ENCODE data around the gene NECTIN1.

The NECTIN1 gene

DNA sequence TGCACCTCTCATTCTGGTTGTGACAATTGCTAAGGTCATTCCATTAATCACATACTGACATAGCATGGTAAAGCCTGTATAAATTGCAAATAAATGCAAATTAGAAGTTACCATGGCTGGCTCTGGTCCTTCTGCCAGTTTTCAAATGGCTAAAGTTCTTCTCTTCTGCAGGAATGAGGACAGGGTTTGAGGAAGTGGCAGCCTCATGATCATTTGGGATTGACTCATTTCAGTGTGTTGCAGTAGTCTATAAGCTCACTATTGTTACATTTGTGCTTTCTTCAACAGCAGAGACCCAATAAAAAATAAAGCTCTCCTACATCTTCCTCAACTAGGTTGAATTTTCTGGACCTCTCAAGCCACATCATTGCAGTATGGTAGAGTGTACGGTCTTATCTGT lies 60.3 kb downstream of the NECTIN1 start:
- no peak for DNase-seq

DNA sequence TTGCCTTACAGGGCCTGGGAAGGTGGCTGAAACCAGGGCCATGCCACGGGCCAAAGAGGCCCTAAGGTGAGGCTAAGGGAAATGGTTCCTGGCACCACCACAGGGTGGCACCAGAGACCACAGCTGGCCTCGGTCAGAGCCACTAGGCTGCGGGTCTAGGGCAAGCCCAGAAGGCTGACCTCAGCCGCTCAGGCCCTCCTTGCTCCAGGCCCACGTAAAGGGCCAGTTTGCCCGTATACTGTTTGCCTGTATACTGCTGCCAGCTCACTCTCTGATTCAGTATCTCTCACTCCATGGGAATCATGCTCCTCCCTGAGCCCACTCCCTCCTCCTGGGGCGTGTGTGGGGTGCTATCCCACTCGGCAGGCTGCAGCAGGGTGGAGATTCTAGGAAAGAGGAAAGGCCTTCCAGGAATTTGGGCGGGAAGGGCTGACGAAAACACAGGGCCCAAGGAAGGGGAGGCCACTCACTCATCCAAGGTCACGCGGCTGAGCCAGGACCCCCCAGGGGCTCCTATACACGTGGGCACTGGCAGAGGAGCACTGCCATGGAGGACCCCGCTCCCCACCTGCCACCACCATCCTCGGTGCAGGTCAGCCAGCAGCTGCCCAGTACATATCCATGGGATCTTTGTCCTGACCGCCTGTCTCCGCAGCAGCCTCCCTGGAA lies 62.4 kb downstream of the NECTIN1 start:
- DNase-seq: peak; percentile 85

DNA sequence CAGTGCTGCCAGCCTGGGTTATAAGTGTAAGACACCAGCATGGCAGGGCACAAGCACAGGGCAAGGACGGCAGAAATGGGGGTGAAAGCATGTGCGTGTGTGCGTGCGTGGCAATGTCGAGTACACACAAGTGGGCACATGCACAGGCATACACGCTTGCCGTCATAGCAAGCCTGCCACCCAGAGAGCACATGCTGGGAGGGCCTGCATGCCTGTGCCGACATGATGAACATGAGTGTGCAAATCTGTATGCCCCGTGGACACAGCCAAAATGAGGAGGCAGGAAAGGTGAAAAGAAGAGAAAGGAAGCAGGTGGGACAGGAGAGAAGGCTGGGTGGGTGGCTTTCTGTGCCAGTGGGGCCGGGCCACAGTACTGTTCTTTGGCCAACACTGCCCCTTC lies 62.9 kb downstream of the NECTIN1 start:
- DNase-seq: no peak

DNA sequence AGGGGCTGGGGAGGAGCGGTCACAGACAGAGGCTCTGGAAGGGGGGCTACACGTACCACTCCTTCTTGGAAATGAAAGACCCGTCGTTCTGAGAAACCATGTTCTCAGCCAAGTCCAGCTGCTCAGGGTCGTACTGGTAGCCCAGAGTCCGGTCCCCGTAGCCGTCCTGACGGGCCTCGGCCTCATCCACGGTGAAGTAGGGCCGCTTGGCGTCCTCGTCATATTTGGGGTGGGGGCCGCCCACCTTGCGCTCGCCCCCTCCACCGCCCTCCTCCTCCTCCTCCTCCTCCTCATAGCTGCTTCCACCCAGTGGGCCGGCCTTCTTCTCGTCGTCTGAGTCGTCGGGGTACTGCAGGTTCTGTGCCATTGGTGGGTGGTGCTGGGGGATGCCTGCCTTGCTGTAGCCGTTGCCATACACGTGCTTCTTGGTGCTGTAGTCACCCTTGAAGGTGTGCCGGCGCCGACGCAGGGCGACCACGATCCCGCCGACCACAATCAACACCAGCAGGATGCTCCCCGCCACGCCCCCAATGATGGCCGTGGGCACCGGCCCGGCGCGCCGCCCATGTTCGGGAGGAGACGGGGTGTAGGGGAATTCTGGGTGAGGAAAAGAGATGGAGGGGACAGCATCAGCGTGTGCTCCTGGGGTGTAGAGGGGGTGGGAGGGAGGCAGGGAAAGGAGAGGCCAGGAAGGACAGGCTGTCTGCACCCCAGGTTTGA lies 64.1 kb downstream of the NECTIN1 start:
- no peak for DNase-seq

DNA sequence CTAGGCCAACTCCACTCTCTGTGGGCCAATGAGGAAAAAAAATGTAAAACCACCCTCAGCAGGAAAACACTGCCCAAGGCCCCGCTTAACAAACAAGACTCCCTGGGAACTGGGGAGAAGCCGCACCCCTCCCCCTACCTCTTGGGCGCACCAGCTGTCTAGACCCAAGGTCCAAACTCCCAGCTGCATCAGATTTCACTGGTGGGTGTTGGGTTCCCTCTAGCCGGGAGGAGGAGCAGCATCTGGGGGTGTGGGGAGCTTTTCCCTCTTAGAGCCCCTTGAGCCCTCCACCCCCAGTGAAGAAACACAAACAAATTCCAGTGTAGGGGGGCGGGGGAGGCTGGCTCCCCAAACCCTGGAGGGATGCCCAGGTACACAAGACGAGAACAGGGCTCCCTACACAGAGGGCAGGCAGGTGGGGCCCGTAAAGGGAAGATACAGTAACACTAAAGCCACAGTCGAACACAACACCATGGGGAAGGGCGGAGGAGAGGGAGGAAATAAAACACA lies 64.9 kb downstream of the NECTIN1 start:
- DNase-seq: no peak

DNA sequence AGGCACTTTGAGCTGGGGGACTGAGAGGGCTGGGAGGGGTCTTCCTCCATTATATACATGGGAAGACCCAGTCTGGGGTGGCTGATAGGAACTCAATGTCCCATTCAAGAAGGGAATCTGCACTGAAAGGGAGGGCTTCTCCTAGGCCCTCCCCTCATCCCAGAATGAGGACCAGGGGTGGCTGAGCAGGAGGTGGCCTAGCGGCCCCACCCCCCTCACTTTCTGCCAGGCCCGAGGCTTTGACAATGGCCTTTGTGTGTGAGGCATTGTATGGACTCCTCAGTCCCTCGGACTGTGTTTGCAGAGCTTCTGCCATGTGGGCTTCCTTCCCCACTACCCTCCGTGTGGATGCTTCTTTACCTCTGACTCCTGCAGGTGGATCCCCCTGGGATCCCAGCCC lies 65.7 kb downstream of the NECTIN1 start:
- DNase-seq: no peak

DNA sequence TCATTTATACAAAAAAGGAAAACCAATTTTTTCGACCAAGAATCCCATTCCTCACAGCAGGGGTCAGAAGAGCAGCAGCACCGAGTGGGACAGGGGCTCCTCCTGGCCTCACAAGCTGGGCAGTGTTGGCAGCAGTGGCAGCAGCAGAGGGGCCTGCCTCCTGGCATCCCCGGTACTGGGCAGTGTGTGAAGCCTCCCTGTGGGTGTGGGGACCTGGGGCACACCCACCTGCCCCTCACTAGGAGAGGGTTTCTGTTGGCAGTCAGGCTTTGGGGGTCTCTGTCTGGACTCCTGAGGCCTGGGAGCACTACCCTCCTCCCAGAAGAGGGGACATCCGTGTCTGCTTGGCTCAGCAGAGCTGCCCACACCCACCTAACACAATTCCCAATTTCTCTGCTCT lies 67.8 kb downstream of the NECTIN1 start:
- no peak for DNase-seq

DNA sequence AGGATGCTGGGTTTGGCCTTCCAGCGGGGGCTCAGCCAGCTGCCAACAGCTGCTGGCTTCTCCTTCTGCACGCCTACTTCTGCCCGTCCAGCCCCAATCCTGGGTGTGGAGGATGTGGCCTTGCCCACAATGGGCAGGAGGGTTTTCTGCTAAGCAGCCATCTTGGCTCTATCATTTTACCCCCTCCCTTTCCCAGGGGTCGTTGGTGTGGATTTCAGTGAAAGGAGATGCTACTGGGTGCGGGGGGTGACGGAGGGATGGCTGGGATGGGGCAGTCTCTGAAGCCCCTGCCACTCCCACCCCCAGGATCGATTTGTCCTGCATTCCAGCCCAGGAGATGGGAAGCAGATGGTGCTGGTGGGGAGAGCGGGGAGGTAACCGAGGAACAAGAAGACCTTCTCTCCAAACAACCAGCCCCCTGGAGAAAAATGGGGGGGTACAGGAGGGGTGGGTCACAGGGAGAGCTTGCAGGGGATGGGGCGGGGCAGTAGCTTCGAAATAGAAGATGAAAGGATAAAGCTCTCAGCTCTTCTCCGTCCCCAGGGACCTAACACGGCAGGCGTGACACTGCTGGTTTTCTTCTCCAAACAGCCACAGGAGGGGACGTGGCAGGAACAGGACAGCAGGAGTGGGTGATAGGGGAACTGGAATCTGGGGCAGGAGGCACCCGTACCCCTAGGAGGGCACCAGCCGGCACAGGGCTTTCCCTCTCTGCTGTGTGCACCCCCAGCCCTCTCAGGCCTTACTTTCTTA lies 68.9 kb downstream of the NECTIN1 start:
- DNase-seq: no peak

DNA sequence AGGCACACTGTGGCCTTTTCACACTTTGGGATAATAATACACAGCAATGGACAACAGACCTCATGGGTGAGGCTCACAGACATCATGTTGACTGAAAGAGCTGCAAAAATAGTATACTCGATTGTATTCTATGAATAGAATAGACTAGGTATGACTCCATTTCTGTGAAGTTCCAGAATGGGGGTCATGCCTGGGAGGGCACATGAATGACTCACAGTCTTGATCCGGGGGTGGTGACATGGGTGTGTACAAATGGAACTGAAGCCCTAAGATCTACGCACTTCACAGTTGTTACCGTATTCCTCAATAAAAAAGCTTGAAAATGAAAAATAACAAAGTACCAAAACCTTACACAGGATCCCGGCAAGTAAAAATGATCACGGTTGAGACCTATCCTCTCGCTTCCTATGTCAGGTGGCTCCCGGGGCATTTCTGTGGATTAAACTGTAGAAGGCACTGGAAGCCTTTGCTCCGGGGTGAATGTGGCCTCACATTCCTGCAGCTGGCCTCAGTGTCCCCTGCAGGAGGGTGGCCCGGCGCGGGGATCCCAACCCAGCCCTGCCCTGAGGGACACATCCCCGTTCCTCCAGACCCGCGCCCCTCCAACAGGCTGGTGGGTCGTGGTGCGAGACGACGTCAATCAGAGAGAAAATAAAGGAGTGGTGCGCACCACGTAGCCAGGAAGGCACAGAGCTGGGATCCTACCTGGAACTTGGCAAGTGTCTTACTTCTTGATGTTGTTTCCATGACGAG lies 75.9 kb downstream of the NECTIN1 start:
- DNase-seq: no peak

DNA sequence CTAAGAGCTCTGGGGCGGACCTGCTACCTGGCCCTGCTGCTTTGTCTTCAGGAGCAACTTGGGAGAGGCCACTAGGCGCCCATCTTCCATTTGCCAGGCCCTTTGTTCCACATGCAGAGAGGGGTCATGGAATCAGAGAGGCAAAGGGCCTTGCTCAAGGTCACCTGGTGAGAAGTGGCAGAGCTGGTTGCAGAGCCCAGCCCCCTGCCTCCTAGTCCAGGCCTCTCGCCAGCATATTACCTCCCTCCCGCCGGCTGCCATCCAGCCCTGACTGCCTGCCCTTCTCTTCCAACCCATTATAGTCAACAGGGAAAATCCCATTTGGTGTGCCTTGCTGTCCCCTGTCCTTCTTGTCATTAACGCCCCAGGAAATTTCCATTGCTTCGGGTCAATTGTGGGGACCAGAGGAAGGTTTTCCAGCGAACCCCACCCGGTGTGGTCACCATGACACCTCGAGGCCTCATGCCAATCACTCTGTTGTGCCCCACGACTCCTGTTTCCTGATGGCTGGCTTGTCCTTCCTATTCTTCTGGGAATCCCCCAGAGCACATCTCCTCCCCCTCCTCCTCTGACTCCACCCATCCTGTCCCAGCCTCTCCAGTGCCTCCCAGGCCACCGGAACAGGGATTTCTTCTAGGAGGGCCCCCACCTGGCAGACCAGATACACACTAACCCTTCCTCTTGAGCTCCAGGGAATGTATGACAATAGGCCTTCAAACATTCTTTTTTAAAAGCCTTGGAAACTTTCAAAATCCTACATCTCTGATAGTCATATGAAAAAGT lies 77.0 kb downstream of the NECTIN1 start:
- DNase-seq: no peak

DNA sequence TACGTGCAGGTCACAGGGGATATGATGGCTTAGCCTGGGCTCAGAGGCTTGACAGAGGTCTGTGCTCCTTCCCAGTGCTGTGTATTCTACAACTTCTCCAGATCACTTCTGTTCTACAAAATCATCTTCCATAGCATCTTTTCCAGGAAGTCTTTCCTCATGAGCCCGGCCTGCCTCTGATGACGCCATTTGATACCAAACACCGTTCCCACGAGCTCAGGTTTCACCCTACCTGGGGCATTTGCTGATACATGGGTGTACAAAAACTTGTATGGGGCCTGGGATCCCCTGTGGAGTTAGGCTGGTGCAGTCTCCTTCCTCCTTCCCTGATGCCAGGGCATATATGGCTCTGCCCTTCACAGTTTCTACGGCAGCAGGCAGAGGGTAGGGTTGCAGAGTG lies 78.7 kb downstream of the NECTIN1 start:
- no peak for DNase-seq

DNA sequence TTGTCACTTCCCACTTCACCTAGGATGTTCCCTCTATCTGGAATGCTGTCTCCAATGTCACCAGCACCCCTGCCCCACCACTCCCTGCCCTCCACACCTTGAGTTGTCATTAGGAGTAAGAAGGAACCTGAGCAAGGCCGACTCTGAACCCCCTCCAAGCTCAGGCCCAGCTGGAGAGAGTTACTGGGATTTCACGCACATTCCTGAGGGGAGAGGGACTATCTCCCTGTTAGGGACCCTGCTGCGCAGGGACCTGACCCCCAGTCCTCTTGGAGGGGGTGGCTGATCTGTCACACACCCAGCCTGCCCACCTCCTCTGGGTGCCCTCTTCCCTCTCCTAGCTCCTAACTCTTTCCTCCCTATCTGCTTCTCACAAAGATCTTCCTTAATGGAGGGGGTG lies 81.7 kb downstream of the NECTIN1 start:
- DNase-seq: no peak

DNA sequence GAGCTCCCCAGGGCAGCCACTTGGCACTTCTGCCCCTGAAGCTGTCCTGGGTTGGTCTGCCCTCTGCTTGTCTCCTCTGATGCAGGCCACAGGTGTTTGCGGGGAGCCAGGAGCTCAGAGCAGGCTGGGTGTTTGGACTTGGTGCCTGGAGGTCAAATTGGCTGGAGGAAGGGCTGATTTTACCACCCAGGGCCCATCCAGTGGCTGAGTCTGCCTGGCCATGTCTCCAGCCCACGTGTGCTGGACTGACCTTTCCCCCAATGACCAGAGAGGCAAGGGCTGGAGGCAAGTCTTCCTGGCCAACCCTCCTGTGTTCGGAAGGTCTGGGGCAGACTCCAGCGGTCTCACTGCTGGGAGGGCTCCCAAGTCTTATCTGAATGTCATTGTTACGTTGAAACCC lies 84.0 kb downstream of the NECTIN1 start:
- no peak for DNase-seq

DNA sequence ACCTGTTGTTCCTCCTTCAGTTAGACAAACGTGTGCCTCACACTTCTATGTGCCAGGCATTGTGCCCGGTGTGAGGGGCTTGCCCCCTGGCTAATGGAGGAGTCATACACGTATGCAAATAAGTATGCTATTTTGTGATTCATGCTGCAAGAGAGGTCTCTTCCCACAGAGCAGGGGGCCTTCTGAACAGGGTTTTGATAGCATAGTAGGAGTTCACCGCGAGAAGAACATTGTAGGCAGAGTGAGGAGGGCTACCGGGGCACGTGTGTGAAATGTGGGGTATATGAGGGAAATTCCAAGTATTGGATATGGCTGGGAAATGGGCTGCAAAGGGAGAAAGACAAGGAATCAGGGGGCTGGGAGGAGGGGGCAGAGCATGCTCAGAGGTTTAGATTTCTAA lies 84.5 kb downstream of the NECTIN1 start:
- DNase-seq: no peak

DNA sequence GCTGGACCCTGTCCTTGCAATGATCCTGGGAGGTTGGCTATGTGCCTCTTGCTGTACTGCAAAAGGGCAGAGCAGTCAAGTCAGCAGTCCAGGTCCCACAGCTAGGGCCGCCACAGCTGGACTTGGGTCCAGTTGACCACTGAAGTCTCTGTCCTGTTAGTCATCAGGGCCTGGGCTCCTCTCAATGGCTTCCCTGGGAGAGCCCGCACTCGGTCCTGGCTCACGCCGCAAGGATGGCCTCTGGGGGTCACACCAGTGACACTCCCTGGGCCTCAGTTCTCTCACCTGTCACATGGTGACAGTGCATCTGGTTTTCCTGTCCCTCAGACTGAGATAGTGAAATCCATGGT lies 85.1 kb downstream of the NECTIN1 start:
- DNase-seq: no peak

DNA sequence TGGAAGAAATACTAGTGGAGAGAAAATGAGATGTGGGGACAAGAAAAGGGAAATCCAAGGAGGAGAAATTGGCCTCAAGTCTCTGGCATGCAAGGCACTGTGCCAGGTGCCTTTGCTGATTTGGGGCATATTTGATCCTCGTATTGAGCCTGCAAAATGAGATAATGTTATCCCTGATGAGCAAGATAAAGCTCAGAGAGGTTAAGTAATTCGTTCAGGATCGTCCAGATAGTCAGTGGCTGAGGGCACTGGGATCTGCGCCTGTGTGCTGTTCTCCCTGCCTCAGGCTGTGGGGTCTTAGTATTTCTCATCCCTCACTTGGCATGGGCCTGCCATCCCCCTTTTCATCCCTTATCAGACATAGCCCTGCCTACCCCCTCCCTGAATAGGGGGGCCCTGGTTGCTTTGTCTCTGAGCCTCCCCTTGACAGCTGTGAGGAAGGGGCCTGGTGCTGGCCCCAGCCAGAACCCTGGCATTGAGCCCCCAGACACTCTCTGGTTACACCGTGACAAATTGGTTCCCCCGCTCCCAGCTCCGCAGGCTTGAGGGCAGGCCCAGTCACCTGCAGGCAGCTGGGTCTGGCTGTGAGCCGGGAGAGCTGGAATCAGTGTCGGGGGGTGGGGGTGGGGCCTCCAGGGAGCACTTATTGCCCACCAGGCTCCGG lies 85.7 kb downstream of the NECTIN1 start:
- DNase-seq: no peak

DNA sequence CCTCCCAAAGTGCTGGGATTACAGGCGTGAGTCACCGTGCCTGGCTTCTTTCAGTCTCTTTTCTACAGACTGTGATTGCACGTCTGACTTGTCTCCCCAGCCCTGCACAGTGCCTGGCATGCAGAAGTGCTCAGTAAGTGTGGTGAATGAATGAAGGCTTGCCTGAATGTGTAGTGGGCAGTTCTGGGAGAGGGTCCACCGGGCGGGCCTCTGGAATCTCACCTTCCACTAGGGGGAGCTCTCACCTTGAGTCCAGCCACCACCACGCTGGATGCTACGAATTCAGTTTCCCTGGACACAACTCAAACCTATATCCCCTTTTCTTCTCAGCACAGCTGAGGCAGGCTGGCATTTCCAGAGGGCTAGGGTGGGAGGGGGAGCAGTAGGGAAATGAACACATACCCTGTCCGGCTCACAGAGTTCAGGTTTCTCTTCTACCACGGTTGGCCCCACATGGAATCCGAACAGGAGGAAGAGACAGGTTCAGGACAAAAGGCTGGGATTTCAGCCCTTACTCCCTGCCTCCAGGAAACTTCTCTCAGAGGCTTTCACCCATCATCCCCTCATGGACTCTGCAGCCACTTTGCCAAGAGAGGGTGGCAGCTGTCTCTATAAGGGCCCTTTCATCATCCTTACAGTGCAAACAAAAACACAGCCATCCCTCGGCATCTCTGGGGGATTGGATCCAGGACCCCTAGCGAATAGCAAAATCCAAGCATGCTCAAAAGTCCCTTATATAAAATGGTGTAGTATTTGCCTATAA lies 86.8 kb downstream of the NECTIN1 start:
- no peak for DNase-seq

DNA sequence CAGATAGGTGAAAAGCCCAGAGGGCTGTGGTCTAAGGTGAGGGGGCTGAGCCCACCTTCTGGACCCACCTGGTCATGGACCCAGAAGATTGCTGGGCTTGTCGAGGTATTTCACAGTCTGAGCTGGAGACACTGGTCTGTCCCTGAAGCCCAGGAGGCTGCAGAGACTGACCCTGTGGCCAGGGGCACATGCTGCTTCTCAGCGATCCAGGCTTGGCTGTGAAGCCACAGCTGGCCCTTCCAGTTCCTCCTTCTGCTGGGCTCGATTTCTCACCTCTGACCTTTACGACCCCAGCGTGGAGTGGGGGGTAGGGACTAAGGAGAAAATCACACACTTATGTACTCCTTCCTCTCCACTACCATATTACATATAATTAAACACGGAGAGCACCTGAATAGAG lies 88.5 kb downstream of the NECTIN1 start:
- DNase-seq: no peak

DNA sequence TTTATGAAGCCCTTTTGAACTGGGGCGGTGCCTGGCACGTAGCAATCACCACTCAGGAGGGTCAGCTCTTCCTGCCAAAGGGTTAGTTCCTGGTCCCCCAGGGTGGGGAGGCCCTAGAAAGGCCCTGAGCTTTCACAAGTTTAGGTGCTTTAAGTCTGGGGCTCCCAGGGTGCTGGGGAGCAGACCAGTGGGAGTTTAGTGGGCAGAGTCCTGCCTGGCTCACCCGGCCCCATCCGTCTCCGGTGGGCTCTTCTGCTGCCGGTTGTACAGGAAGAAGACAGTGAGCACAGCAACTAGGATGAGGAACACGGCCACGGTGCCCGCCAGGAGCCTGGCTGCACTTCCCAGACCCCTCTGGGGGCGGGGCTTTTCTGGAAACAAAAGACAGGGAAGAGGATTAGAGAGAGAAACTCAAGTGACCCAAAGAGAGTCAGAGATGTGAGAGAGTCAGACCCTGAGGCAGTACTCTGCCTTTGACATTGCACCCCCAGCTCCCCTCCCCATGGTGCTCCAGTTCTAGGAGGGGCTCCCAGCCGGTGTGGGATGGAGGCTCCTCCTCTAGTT lies 89.3 kb downstream of the NECTIN1 start:
- no peak for DNase-seq

DNA sequence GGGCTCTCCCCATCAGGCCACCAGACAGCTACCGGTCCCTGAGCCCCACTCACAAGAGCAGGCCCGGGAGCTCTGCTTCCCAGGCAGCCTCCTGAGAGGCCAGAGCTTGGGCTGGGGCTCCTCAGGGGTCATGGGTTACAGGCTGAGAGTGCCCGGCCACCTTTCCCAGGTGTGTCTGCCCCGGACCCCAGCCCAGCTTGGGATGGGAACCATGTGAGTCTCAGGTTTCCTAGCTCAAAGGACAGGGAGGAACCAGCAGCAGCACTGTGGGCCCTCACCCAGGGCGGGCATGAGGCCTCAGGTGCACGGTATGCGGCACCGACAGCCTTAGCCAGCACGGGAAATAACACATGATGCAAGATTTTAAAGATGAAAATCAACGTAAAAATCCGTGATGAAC lies 90.1 kb downstream of the NECTIN1 start:
- no peak for DNase-seq

DNA sequence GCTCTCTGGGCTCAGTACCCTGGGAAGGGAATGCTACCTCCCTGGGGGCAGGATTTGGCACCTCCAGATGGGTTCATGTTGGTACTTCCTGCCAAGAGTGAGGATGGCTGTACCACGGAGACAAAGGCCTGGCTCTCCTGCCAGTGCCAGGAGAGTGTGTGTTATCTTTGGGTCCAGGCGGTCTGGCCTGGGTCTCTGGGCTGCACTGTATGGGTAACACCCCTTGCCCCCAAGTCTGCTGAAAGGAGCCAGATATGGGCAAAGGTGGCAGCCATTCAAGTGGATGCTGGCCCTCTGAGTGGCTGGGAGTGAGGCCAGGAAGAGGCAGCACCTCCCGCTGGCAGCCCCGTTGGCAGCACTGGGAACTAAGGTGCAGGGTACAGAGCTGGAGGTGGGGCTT lies 91.5 kb downstream of the NECTIN1 start:
- no peak for DNase-seq

Data from activated effector memory CD4-positive, alpha-beta T cell treated with anti-CD3 and anti-CD28 coated beads, Interleukin-2, amount 50 U/mL, for 16 hours (primary cell).